Dedifferentiated amniotic fluid mesenchymal stem cell (primary cell): ENCODE data around the gene PRCP.

Experiments
- DNase-seq: peaks from one replicate; pipeline ENCODE4 v3.0.0-alpha.2; 2016; ENCODE audit errors: extremely low spot score

PRCP gene

GRCh38 chr11:82829101-82829500 is 71.1 kb downstream of the PRCP start:
- DNase-seq: no peak

- no peak for DNase-seq
Measured at GRCh38 chr11:82828472-82828871, 71.8 kb downstream of the PRCP start.

GRCh38 chr11:82826526-82826925 is 73.7 kb downstream of the PRCP start:
- no peak for DNase-seq

- no peak for DNase-seq
Measured at GRCh38 chr11:82823647-82824619, 76.3 kb downstream of the PRCP start.

- no peak for DNase-seq
Measured at GRCh38 chr11:82818409-82819043, 81.7 kb downstream of the PRCP start.

GRCh38 chr11:82815406-82815805 is 84.8 kb downstream of the PRCP start:
- DNase-seq: no peak

- DNase-seq: no peak
Measured at GRCh38 chr11:82814379-82814778, 85.9 kb downstream of the PRCP start.

GRCh38 chr11:82811369-82811768 is 88.9 kb downstream of the PRCP start:
- no peak for DNase-seq

GRCh38 chr11:82810738-82811137 is 89.5 kb downstream of the PRCP start:
- DNase-seq: no peak

- no peak for DNase-seq
Measured at GRCh38 chr11:82810326-82810725, 89.9 kb downstream of the PRCP start.

- no peak for DNase-seq
Measured at GRCh38 chr11:82807646-82808045, 92.6 kb downstream of the PRCP start.

- no peak for DNase-seq
Measured at GRCh38 chr11:82802710-82803109, 97.5 kb downstream of the PRCP start.

GRCh38 chr11:82796998-82797961 is 103.0 kb downstream of the PRCP start:
- DNase-seq: no peak

GRCh38 chr11:82794490-82794889 is 105.7 kb downstream of the PRCP start:
- DNase-seq: no peak

- DNase-seq: no peak
Measured at GRCh38 chr11:82792822-82793569, 107.2 kb downstream of the PRCP start.

- DNase-seq: no peak
Measured at GRCh38 chr11:82792319-82792718, 107.9 kb downstream of the PRCP start.

- no peak for DNase-seq
Measured at GRCh38 chr11:82791779-82792178, 108.5 kb downstream of the PRCP start.

- no peak for DNase-seq
Measured at GRCh38 chr11:82790723-82791484, 109.3 kb downstream of the PRCP start.

GRCh38 chr11:82787981-82788380 is 112.2 kb downstream of the PRCP start:
- DNase-seq: no peak

- no peak for DNase-seq
Measured at GRCh38 chr11:82786836-82787235, 113.4 kb downstream of the PRCP start.
